ENCODE measurements around the gene POLR3GL. TPM values are rescaled to one million over a fixed set of nuclear protein-coding genes. Genes with fewer than 3 reads are reported as not detected.

POLR3GL gene
- total RNA-seq, 2 experiments from 2014 or later = 19.8 to 27.3 TPM

DNA sequence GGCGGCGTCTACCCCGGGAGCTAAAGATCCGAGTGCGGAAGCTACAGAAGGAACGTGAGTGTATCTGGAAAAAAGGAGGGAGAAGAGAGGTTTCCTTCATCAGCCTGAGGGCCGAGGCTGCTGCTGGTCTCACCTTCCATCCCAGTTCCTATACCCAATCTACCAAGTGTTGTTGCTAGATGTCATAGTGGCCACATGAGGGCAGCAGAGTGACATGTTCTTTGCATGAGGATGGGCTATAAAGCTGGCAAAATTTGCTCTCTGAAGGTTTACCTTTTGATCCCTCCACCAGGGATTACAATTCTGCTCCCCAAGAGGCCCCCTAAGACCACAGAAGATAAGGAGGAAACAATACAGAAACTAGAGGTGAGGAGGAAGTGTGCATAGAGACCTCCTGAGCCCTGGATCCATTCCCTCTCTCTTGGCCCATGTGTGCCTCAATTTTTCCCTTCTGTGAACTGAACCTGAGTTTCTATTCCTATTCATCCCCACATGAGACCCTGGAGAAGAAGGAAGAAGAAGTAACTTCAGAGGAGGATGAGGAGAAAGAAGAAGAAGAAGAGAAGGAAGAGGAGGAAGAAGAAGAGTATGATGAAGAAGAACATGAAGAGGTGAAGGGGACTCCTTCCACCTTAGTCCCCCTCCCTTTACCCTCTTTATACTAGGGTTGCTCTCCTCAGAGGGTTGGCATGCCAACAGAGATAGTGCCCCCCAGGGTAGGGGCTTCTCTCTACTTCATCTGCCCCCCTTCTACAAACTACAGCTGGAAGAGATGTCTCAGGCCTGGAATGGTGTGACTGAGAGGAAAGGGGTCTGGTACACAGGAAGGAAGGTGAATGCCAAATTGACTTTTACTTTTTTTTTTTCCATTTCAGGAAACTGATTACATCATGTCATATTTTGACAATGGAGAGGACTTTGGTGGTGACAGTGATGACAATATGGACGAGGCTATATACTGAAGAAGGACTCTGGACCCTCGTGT, 13.3 kb downstream of the POLR3GL start:
- TF ChIP-seq CTCF (conservative IDR thresholded peaks at IDR 0.05; ENCODE audit: low read length) (peak; percentile 93), EZH2phosphoT487 (IDR thresholded peaks at IDR 0.05; ENCODE audit: borderline replicate concordance, low read depth, low read length) (no peak)
- no TSS peak for BruUV-seq (replicated peaks)
- no peaks in the 10 kb centered on the region for H3K79me2 ChIP-seq (ENCODE audit: insufficient read depth, low read depth, low read length)
- no peaks in the 10 kb centered on the region for H3K9me3 ChIP-seq (ENCODE audit: low read length)
- ChIA-PET POLR2A (interaction anchor here (0.6 to 4.6 kb wide), 13 partner anchors 12 to 119 kb away, joined by 3 to 67 read pairs (median 6); partner anchors contain the start of genes ANKRD34A, PIAS3, POLR3GL and RBM8A), CTCF (ENCODE audit: unreplicated experiment) (interaction anchor here (1.1 to 4.1 kb wide), 6 partner anchors 19 to 34 kb away, joined by 3 to 20 read pairs (median 4); partner anchors contain the start of gene TXNIP)
- H3K4me2 ChIP-seq (ENCODE audit: low read length) = peak overlapping the region; percentile 62
- peak overlapping the region; percentile 94 for H3K27ac ChIP-seq (ENCODE audit: low read depth, low read length, poor library complexity, severe bottlenecking)
- peak overlapping the region; percentile 75; the same call in 1 of the 2 replicates for H2AFZ ChIP-seq (ENCODE audit: low read length)
- H3K9me2 ChIP-seq (ENCODE audit: insufficient read depth, low read length) = no peaks in the 10 kb centered on the region
- peak; percentile 90 for DNase-seq (ENCODE audit: low spot score)
- intact Hi-C loops (cut with micrococcal nuclease; ENCODE audit: unreplicated experiment) = loop anchor here (1.0 to 5.0 kb wide), 4 partner anchors 30 to 130 kb away; partner anchors contain the start of gene NUDT17
- no peak overlapping the region for H3K4me3 ChIP-seq (ENCODE audit: low read depth, low read length, poor library complexity, severe bottlenecking)
- no peaks in the 10 kb centered on the region for H3K36me3 ChIP-seq (ENCODE audit: insufficient read depth, low read length)
- H3K4me1 ChIP-seq (ENCODE audit: insufficient read depth, low read length, poor library complexity, severe bottlenecking) = peaks cover 55% of the 10 kb centered on the region
- H4K20me1 ChIP-seq (ENCODE audit: insufficient read depth, low read length) = no peaks in the 10 kb centered on the region

DNA sequence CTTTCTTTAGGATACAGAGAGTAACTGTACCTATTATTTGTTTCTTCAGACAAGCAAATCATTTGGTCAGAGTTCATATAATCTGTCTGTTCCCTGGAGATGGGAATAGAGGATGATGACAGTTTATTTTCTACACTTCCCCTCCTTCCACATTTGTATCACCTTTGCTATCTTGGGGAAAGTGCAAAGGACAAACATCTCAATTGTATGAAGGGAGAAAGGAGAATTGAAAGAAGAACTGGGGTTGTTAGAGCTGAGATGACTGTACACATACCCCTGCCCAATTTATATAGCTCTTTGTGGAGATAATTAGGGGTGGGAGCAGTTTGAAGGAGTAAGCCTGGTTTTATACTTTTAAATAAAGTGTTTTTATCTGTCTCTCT, 14.0 kb downstream of the POLR3GL start:
- H3K9me2 ChIP-seq (ENCODE audit: insufficient read depth, low read length) = no peaks in the 10 kb centered on the region
- no peak overlapping the region for H3K4me3 ChIP-seq (ENCODE audit: low read depth, low read length, poor library complexity, severe bottlenecking)
- H2AFZ ChIP-seq (ENCODE audit: low read length) = peak overlapping the region; percentile 75; the same call in 1 of the 2 replicates
- H3K4me1 ChIP-seq (ENCODE audit: insufficient read depth, low read length, poor library complexity, severe bottlenecking) = peaks cover 62% of the 10 kb centered on the region
- no peaks in the 10 kb centered on the region for H4K20me1 ChIP-seq (ENCODE audit: insufficient read depth, low read length)
- intact Hi-C loops (cut with micrococcal nuclease; ENCODE audit: unreplicated experiment) = loop anchor here (2.0 to 5.0 kb wide), 2 partner anchors 58 to 131 kb away; partner anchors contain the start of gene NUDT17
- DNase-seq (ENCODE audit: low spot score) = no peak
- CTCF ChIA-PET (ENCODE audit: unreplicated experiment) = interaction anchor here (1.4 to 4.1 kb wide), 6 partner anchors 9 to 34 kb away, joined by 4 to 20 read pairs (median 7); partner anchors contain the start of gene TXNIP
- BruUV-seq (replicated peaks) = TSS peak; percentile 99
- TF ChIP-seq CTCF (conservative IDR thresholded peaks at IDR 0.05; ENCODE audit: low read length) (no peak), EZH2phosphoT487 (IDR thresholded peaks at IDR 0.05; ENCODE audit: borderline replicate concordance, low read depth, low read length) (no peak)
- H3K27ac ChIP-seq (ENCODE audit: low read depth, low read length, poor library complexity, severe bottlenecking) = peak overlapping the region; percentile 94
- H3K36me3 ChIP-seq (ENCODE audit: insufficient read depth, low read length) = no peaks in the 10 kb centered on the region
- H3K79me2 ChIP-seq (ENCODE audit: insufficient read depth, low read depth, low read length) = no peaks in the 10 kb centered on the region
- peak overlapping the region; percentile 62 for H3K4me2 ChIP-seq (ENCODE audit: low read length)
- no peaks in the 10 kb centered on the region for H3K9me3 ChIP-seq (ENCODE audit: low read length)
- POLR2A ChIA-PET = interaction anchor here (1.2 to 4.6 kb wide), 13 partner anchors 11 to 120 kb away, joined by 3 to 67 read pairs (median 10); partner anchors contain the start of genes ANKRD34A, PIAS3, POLR3GL and RBM8A
